ENCODE results near the gene AHI1. TPM values are rescaled to one million over a fixed set of nuclear protein-coding genes. Genes with fewer than 3 reads are reported as not detected.

AHI1 gene
- total and polyA plus RNA-seq, 2 of the 13 experiments (the other 11 are each of a cell fraction or from before 2014, with no cell fraction given): 7.2 to 18.6 TPM

DNA sequence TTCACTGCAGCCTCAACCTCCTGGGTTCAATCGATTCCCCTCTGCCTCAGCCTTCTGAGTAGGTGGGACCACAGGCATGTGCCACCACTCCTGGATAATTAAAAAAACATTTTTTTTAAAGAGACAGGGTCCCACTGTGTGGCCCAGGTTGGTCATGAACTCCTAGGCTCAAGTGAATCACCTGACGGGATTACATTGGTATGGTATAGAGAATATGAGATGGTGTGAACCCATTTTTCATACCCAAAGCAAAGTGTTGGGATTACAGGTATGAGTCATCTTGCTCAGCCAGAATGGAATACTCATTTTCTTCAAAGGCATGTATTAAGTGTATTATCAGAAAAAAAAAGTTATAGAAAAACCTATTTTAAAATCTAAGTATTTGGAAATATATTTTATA is 114.2 kb downstream of the AHI1 start:
- ChIA-PET CTCF (ENCODE audit: low intra/inter-chr PET ratio, low total read pairs) (no interaction called here), POLR2A (no interaction called here)
- no peak for TF ChIP-seq HCFC1 (IDR thresholded peaks at IDR 0.05; ENCODE audit: low read depth, low read length)
- no peak for TF ChIP-seq ARID3A (IDR thresholded peaks at IDR 0.05; ENCODE audit: low read depth, low read length)
- TF ChIP-seq ZNF616 (CRISPR knock-in tag; IDR thresholded peaks at IDR 0.05; ENCODE audit: low read depth): no peak
- no peak for TF ChIP-seq JUN (CRISPR knock-in tag; IDR thresholded peaks at IDR 0.05)
- TF ChIP-seq ZNF432 (CRISPR knock-in tag; IDR thresholded peaks at IDR 0.05; ENCODE audit: borderline replicate concordance): no peak
- no peak for TF ChIP-seq PLRG1 (conservative IDR thresholded peaks at IDR 0.05)
- TF ChIP-seq TOE1 (CRISPR knock-in tag; IDR thresholded peaks at IDR 0.05): no peak
- BruUV-seq (replicated peaks): no TSS peak
- Histone ChIP-seq H3K27ac (ENCODE audit: extremely low read length, insufficient read depth, low read length) (no peak overlapping the region), H2AFZ (ENCODE audit: low read length) (no peak overlapping the region), H3K27me3 (ENCODE audit: control insufficient read depth in 1 of 2, insufficient read depth in 2 of 2, low read length in 2 of 2) (no peaks in the 10 kb centered on the region), H3K4me1 (ENCODE audit: insufficient read depth, low read length) (no peaks in the 10 kb centered on the region), H4K20me1 (ENCODE audit: insufficient read depth, low read length) (no peaks in the 10 kb centered on the region), H3K36me3 (replicated peaks in 1 of 2; ENCODE audit: control insufficient read depth in 1 of 2, insufficient read depth in 2 of 2, low read length in 2 of 2) (no peaks in the 10 kb centered on the region), H3K79me2 (ENCODE audit: insufficient read depth, low read length) (no peaks in the 10 kb centered on the region), H3K4me2 (ENCODE audit: low read depth, low read length) (no peak overlapping the region), H3K9me3 (ENCODE audit: low read length) (no peaks in the 10 kb centered on the region), H3K4me3 (replicated peaks in 1 of 3; ENCODE audit: insufficient read depth in 1 of 3, low read depth in 2 of 3, low read length in 3 of 3) (no peak overlapping the region), H3K9ac (ENCODE audit: insufficient read depth, low read depth, low read length) (no peak overlapping the region)
- ATAC-seq (no peak), DNase-seq (ENCODE audit: low spot score) (no peak), FAIRE-seq (no peak)
- intact Hi-C loops (cut with micrococcal nuclease; ENCODE audit: unreplicated experiment) (no loop called here), in situ Hi-C loops (cut with HindIII; ENCODE audit: extremely low pct_ligation_motif_present, low pct_unique_long_range_greater_than_20kb) (no loop called here)
- WGBS (ENCODE audit: low lambda C conversion rate): 86% methylated on average over 2 of the region's 2 CpGs

GRCh38 chr6:135382182-135382628 is 115.3 kb downstream of the AHI1 start:
- H3K4me2 ChIP-seq (ENCODE audit: low read depth, low read length): no peak overlapping the region
- no peak for ATAC-seq
- no peak for DNase-seq (ENCODE audit: low spot score)
- 48% methylated on average over 2 of the region's 2 CpGs for WGBS (ENCODE audit: low lambda C conversion rate)
- in situ Hi-C loops (cut with HindIII; ENCODE audit: extremely low pct_ligation_motif_present, low pct_unique_long_range_greater_than_20kb): no loop called here
- H3K9ac ChIP-seq (ENCODE audit: insufficient read depth, low read depth, low read length): no peak overlapping the region
- no peaks in the 10 kb centered on the region for H3K36me3 ChIP-seq (replicated peaks in 1 of 2; ENCODE audit: control insufficient read depth in 1 of 2, insufficient read depth in 2 of 2, low read length in 2 of 2)
- intact Hi-C loops (cut with micrococcal nuclease; ENCODE audit: unreplicated experiment): no loop called here
- H3K9me3 ChIP-seq (ENCODE audit: low read length): no peaks in the 10 kb centered on the region
- no TSS peak for BruUV-seq (replicated peaks)
- no peak overlapping the region for H3K4me3 ChIP-seq (replicated peaks in 1 of 3; ENCODE audit: insufficient read depth in 1 of 3, low read depth in 2 of 3, low read length in 3 of 3)
- H3K27me3 ChIP-seq (ENCODE audit: control insufficient read depth in 1 of 2, insufficient read depth in 2 of 2, low read length in 2 of 2): no peaks in the 10 kb centered on the region
- ChIA-PET CTCF (ENCODE audit: low intra/inter-chr PET ratio, low total read pairs) (no interaction called here), POLR2A (no interaction called here)
- no peaks in the 10 kb centered on the region for H3K4me1 ChIP-seq (ENCODE audit: insufficient read depth, low read length)
- no peak overlapping the region for H2AFZ ChIP-seq (ENCODE audit: low read length)
- H3K27ac ChIP-seq (ENCODE audit: extremely low read length, insufficient read depth, low read length): no peak overlapping the region
- no peak for FAIRE-seq
- no peaks in the 10 kb centered on the region for H3K79me2 ChIP-seq (ENCODE audit: insufficient read depth, low read length)
- no peaks in the 10 kb centered on the region for H4K20me1 ChIP-seq (ENCODE audit: insufficient read depth, low read length)
- TF ChIP-seq ZNF652 (CRISPR knock-in tag; IDR thresholded peaks at IDR 0.05; ENCODE audit: borderline replicate concordance, low read depth) (no peak), ZNF552 (CRISPR knock-in tag; IDR thresholded peaks at IDR 0.05; ENCODE audit: borderline replicate concordance) (no peak), FIP1L1 (IDR thresholded peaks at IDR 0.05; ENCODE audit: borderline replicate concordance, insufficient read depth, low read depth, low read length) (no peak), ZNF275 (CRISPR knock-in tag; IDR thresholded peaks at IDR 0.05; ENCODE audit: borderline replicate concordance) (no peak), TCF7L2 (IDR thresholded peaks at IDR 0.05; ENCODE audit: low read depth, low read length) (no peak), ZNF780A (CRISPR knock-in tag; IDR thresholded peaks at IDR 0.05) (no peak), RNF2 (conservative IDR thresholded peaks at IDR 0.05; ENCODE audit: low read depth) (no peak), ZSCAN12 (CRISPR knock-in tag; IDR thresholded peaks at IDR 0.05) (no peak), FOXC1 (CRISPR knock-in tag; IDR thresholded peaks at IDR 0.05; ENCODE audit: borderline replicate concordance) (no peak)
- TF ChIP-seq, protein P1, sequence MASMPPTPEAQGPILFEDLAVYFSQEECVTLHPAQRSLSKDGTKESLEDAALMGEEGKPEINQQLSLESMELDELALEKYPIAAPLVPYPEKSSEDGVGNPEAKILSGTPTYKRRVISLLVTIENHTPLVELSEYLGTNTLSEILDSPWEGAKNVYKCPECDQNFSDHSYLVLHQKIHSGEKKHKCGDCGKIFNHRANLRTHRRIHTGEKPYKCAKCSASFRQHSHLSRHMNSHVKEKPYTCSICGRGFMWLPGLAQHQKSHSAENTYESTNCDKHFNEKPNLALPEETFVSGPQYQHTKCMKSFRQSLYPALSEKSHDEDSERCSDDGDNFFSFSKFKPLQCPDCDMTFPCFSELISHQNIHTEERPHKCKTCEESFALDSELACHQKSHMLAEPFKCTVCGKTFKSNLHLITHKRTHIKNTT (CRISPR knock-in tag; IDR thresholded peaks at IDR 0.05): no peak
